Measurements from ENCODE around the gene INPP5D.
"Not testable (repeated sequence)": the region's sequence is repeated elsewhere in the genome, so short reads cannot be mapped to it uniquely, and the experiment has no call there.

The INPP5D gene

DNA sequence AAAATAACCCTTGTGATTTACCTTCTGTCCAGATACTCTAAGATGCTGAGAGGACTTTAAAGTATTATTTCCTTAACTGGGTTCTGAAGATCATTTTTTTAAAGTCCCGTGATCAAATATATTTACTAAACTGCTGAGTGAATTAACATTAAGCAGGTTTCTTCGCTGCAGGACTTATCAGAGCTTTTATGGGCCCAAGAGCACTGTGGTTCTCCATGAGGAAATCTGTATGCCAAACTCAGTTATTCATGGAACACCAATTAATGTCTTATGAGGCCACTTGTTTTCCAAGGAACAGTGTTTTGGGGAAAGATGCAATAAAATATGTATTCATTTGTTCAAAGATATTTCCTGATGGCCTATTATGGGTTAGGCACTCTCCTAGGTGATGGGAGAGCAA is 111.2 kb downstream of the INPP5D start:
- DNase-seq (ENCODE audit: low read depth in 1 of 2, low spot score in 1 of 2): no peak

DNA sequence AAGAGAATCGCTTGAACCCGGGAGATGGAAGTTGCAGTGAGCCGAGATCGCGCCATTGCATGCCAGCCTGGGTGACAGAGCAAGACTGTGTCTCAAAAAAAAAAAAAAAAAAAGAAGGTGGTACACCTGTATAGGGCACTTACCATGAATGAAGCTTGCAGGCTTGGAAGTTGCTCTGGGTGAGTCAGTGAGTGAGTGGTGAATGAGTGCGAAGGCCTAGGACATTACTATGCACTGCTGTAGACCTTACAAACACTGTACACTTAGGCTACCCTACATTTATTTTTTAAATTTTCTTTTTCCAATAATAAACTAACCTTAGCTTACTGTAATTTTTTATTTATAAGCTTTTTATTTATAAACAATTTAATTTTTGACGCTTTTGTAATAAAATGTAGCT is 113.0 kb downstream of the INPP5D start:
- DNase-seq (ENCODE audit: low read depth in 1 of 2, low spot score in 1 of 2): no peak

- DNase-seq (ENCODE audit: low read depth in 1 of 2, low spot score in 1 of 2): no peak
These were observed 114.0 kb downstream of the INPP5D start for GRCh38 chr2:233174137-233174536.

GRCh38 chr2:233178994-233179847 is 119.1 kb downstream of the INPP5D start:
- DNase-seq (ENCODE audit: low read depth in 1 of 2, low spot score in 1 of 2): no peak

GRCh38 chr2:233179848-233180366 is 119.8 kb downstream of the INPP5D start:
- DNase-seq (ENCODE audit: low read depth in 1 of 2, low spot score in 1 of 2): no peak

GRCh38 chr2:233183869-233184418 is 123.8 kb downstream of the INPP5D start:
- DNase-seq (ENCODE audit: low read depth in 1 of 2, low spot score in 1 of 2): no peak

- DNase-seq (ENCODE audit: low read depth in 1 of 2, low spot score in 1 of 2): no peak
These were observed 124.5 kb downstream of the INPP5D start for GRCh38 chr2:233184669-233185068.

DNA sequence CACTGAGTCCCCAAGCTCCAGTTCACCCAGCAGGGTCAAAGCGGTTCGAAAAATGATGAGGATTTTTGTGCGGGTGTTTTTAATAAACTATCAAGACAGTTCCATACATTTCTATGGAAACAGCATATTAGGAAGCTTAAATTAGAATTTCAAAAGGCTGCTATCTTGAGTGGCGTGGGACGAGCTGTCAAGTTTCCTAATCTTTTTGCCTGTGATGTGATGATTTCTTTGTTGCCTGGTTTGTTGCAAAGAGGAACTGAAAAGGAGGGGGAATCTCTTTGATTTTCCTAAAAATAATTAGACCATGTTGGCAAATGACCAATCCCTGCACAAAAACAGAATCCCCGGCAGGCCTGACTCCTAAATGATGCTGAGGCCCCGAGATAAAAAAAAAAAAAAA is 125.2 kb downstream of the INPP5D start:
- DNase-seq (ENCODE audit: low read depth in 1 of 2, low spot score in 1 of 2): no peak

- no peak for DNase-seq (ENCODE audit: low read depth in 1 of 2, low spot score in 1 of 2)
These were observed 125.8 kb downstream of the INPP5D start for GRCh38 chr2:233185963-233186362.

GRCh38 chr2:233186851-233187250 is 126.7 kb downstream of the INPP5D start:
- DNase-seq (ENCODE audit: low read depth in 1 of 2, low spot score in 1 of 2): no peak

DNA sequence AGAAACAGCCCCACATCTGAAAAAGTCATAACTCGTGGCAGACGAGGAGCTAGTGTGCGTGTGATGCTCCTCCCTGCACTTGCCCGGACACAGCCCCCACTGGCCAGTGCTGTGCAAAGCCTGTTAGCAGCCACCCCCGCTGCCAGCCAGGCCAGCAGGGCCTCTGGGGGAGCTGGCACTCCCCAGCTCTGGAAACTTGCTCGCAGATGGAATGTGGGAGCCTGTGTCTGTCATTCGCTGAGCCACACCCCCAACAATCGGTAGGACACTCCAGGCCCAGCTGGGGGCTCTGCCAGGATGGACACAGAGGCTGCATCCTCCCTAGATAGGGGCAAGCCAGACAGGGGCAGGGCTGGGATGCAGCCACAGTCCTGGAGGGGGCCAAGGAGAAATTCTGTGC is 128.9 kb downstream of the INPP5D start:
- no peak for DNase-seq (ENCODE audit: low read depth in 1 of 2, low spot score in 1 of 2)

- DNase-seq (ENCODE audit: low read depth in 1 of 2, low spot score in 1 of 2): not testable (repeated sequence)
These were observed 130.9 kb downstream of the INPP5D start for GRCh38 chr2:233191016-233191415.

- DNase-seq (ENCODE audit: low read depth in 1 of 2, low spot score in 1 of 2): no peak
These were observed 133.6 kb downstream of the INPP5D start for GRCh38 chr2:233193738-233194137.

DNA sequence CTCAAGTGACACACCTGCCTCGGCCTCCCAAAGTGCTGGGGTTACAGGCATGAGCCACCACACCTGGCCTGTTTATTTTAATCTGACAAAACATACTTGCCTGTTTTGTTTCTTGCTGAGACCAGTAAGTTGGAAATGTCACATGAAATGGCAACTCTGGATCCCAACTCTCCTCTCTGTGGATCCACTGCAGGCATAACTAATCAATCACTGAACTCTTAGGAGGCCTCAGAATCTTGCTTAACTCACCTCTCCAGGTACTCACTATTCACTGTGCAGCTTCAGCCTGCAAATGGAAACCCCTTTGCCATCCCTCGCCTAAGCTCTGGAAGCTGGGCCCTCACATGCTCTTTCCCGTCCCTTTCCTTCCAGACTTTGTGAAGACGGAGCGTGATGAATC is 134.9 kb downstream of the INPP5D start:
- DNase-seq (ENCODE audit: low read depth in 1 of 2, low spot score in 1 of 2): no peak

DNA sequence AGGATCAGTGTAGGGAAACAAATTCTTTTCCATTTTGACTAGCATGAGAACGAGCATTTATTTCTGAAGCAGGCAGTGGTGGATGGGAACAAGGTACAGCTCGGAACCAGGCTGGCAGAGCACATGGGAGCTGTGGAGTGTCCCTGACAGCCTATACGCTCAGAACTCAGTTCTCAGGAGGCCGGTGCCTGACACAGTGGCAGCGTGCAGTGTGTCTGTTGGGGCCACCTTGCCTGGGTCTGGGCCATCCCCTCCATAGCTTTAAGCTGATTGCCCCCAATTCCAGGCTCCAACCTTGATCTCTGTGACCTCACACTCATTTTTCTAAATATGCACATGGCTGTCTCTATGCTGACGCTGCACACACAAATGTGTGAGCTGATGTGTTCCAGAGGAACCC is 136.9 kb downstream of the INPP5D start:
- DNase-seq (ENCODE audit: low read depth in 1 of 2, low spot score in 1 of 2): no peak

- DNase-seq (ENCODE audit: low read depth in 1 of 2, low spot score in 1 of 2): no peak
These were observed 137.9 kb downstream of the INPP5D start for GRCh38 chr2:233198026-233198425.

- no peak for DNase-seq (ENCODE audit: low read depth in 1 of 2, low spot score in 1 of 2)
These were observed 139.7 kb downstream of the INPP5D start for GRCh38 chr2:233199870-233200269.

GRCh38 chr2:233200790-233201189 is 140.6 kb downstream of the INPP5D start:
- not testable (repeated sequence) for DNase-seq (ENCODE audit: low read depth in 1 of 2, low spot score in 1 of 2)

DNA sequence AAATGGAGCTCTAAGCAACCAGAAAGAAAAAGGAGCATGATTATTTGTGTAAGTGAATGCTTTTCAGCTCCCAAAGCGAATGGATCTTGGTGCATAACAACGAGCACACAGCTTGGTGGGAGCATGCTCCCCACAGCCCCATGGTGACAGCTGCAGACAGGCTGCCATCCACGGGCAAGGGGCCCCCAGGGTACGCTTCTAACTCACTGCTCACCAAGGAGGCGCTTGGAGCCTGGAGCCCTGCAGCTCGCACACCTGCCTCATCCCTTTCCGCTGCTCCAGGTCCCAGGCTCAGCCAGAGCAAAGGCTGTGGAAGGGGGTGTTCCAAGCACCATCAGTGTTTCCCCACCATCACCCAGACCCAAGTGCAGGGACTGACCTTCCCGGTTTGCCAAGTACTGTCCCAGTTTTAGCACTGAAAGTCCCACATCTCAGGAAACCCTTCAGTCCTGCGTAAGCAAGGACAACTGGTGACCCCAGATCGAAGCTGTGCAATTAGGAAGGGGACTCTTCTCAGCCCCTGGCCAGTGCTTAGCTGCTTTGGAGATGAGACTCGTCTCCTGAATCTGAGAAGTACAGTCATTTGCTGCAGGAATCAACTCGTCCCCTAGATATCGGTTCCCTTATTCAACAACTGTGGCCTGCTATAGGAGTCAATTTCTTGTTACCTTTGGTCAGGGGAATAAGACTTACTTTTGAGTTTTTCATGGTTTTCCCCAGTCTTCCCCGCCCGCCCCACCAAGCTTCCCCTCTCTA is 141.3 kb downstream of the INPP5D start:
- no peak for DNase-seq (ENCODE audit: low read depth in 1 of 2, low spot score in 1 of 2)

GRCh38 chr2:233202531-233202944 is 142.4 kb downstream of the INPP5D start:
- no peak for DNase-seq (ENCODE audit: low read depth in 1 of 2, low spot score in 1 of 2)

GRCh38 chr2:233203060-233203459 is 142.9 kb downstream of the INPP5D start:
- no peak for DNase-seq (ENCODE audit: low read depth in 1 of 2, low spot score in 1 of 2)
